ENCODE results near the gene CD86. TPM values are rescaled to one million over a fixed set of nuclear protein-coding genes. Genes with fewer than 3 reads are reported as not detected.

Gene CD86
- total RNA-seq, 4 donors from 2014 or later, result 1.8 to 7.5 (median 4.2) TPM

GRCh38 chr3:122112754-122113153 is 57.6 kb downstream of the CD86 start:
- intact Hi-C loops (cut with DNase I), result no loop called here
- Histone ChIP-seq H3K4me1 (no peaks in the 10 kb centered on the region), H3K4me3 (no peak overlapping the region), H3K36me3 (no peaks in the 10 kb centered on the region), H3K27ac (replicated peaks in 1 of 4) (no peak overlapping the region), H3K9me3 (no peaks in the 10 kb centered on the region), H3K27me3 (no peaks in the 10 kb centered on the region)
- 42% methylated on average over 1 of the region's 1 CpG for WGBS
- DNase-seq (ENCODE audit: extremely low spot score), result no peak
- no peak for TF ChIP-seq POLR2A (IDR thresholded peaks at IDR 0.05; ENCODE audit: low read depth)
- no peak for TF ChIP-seq EP300 (IDR thresholded peaks at IDR 0.05)
- TF ChIP-seq, protein P1, sequence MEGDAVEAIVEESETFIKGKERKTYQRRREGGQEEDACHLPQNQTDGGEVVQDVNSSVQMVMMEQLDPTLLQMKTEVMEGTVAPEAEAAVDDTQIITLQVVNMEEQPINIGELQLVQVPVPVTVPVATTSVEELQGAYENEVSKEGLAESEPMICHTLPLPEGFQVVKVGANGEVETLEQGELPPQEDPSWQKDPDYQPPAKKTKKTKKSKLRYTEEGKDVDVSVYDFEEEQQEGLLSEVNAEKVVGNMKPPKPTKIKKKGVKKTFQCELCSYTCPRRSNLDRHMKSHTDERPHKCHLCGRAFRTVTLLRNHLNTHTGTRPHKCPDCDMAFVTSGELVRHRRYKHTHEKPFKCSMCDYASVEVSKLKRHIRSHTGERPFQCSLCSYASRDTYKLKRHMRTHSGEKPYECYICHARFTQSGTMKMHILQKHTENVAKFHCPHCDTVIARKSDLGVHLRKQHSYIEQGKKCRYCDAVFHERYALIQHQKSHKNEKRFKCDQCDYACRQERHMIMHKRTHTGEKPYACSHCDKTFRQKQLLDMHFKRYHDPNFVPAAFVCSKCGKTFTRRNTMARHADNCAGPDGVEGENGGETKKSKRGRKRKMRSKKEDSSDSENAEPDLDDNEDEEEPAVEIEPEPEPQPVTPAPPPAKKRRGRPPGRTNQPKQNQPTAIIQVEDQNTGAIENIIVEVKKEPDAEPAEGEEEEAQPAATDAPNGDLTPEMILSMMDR (IDR thresholded peaks at IDR 0.05), result no peak
- no peak for TF ChIP-seq POLR2AphosphoS5 (IDR thresholded peaks at IDR 0.05)

GRCh38 chr3:122123850-122124249 is 68.7 kb downstream of the CD86 start:
- TF ChIP-seq POLR2A (IDR thresholded peaks at IDR 0.05; ENCODE audit: low read depth), result no peak
- TF ChIP-seq, protein P1 (IDR thresholded peaks at IDR 0.05), result no peak
- no peak for TF ChIP-seq POLR2AphosphoS5 (IDR thresholded peaks at IDR 0.05)
- TF ChIP-seq EP300 (IDR thresholded peaks at IDR 0.05), result no peak
- Histone ChIP-seq H3K27ac (replicated peaks in 1 of 4) (no peak overlapping the region), H3K4me3 (no peak overlapping the region), H3K27me3 (no peaks in the 10 kb centered on the region), H3K9me3 (no peaks in the 10 kb centered on the region), H3K36me3 (no peaks in the 10 kb centered on the region), H3K4me1 (no peaks in the 10 kb centered on the region)
- intact Hi-C loops (cut with DNase I), result no loop called here
- WGBS, result 78% methylated on average over 1 of the region's 1 CpG
- no peak for DNase-seq (ENCODE audit: extremely low spot score)

DNA sequence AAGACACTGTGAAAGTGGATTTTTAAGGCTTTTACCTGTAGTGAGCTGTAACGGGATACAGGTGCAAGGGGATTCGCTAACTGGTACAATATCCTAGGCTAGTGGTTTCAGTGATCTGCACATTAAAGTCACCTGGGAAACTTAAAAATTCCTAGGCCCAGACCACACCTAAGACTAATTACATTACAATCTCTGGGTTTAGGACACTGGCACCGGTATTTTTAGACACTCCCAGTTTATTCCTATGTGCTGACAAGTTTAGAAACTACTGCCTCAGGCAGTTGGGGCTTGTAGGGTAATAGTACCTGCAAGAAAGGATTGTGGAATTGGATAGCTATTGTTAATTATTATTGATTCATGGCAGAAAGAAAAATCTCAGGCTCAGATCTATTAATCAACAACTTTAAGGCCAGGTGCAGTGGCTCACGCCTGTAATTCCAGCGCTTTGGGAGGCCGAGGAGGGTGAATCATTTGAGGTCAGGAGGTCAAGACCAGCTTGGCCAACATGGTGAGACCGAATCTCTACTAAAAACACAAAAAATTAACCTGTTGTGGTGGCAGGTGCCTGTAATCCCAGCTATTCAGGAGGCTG is 77.9 kb downstream of the CD86 start:
- Histone ChIP-seq H3K27ac (replicated peaks in 1 of 4) (no peak overlapping the region), H3K27me3 (no peaks in the 10 kb centered on the region), H3K4me1 (no peaks in the 10 kb centered on the region), H3K36me3 (no peaks in the 10 kb centered on the region), H3K9me3 (peaks cover 0 to 6% (median 0%) of the 10 kb centered on the region in 4 donors), H3K4me3 (no peak overlapping the region)
- intact Hi-C loops (cut with DNase I), result no loop called here
- no peak for TF ChIP-seq EP300 (IDR thresholded peaks at IDR 0.05)
- TF ChIP-seq, protein P1 (IDR thresholded peaks at IDR 0.05), result no peak
- no peak for TF ChIP-seq POLR2AphosphoS5 (IDR thresholded peaks at IDR 0.05)
- TF ChIP-seq POLR2A (IDR thresholded peaks at IDR 0.05; ENCODE audit: low read depth), result no peak
- no peak for DNase-seq (ENCODE audit: extremely low spot score)
- 84% methylated on average over 7 of the region's 7 CpGs for WGBS

DNA sequence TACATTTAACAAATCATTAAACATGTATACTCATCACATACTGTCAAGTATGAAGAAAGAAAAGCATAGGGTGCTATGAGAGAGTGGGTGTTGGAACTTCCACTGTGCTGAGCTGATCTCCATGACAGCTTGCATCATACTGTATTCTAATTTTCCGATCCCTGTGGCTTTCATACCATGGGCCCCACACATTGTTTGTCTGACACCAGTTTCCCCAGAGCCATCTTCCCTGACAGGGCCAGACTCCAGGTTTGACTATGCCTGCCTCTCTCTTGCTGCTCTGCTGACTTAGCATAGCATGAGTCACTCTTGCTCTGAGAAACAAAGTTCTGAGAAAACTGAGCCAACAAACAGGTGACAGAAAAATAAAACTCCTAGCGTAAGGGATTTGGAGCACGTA is 91.3 kb downstream of the CD86 start:
- no peak for DNase-seq (ENCODE audit: extremely low spot score)
- H3K27ac ChIP-seq (replicated peaks in 1 of 4), result no peak overlapping the region
- 76% methylated on average over 3 of the region's 3 CpGs for WGBS
- no peaks in the 10 kb centered on the region for H3K36me3 ChIP-seq
- TF ChIP-seq POLR2A (IDR thresholded peaks at IDR 0.05; ENCODE audit: low read depth), result no peak
- no peak for TF ChIP-seq POLR2AphosphoS5 (IDR thresholded peaks at IDR 0.05)
- TF ChIP-seq, protein P1 (IDR thresholded peaks at IDR 0.05), result no peak
- no peak for TF ChIP-seq EP300 (IDR thresholded peaks at IDR 0.05)
- H3K27me3 ChIP-seq, result no peaks in the 10 kb centered on the region
- intact Hi-C loops (cut with DNase I), result no loop called here
- H3K9me3 ChIP-seq, result peaks cover 0 to 10% (median 6%) of the 10 kb centered on the region in 4 donors
- H3K4me3 ChIP-seq, result no peak overlapping the region
- H3K4me1 ChIP-seq, result no peaks in the 10 kb centered on the region

Measured in esophagus muscularis mucosa (tissue), 4 donors.